Fibroblast of skin of scalp (primary cell): ENCODE results near the gene RTP5. TPM values are rescaled to one million over a fixed set of nuclear protein-coding genes. Genes with fewer than 3 reads are reported as not detected.
"Not testable (repeated sequence)": the region's sequence is repeated elsewhere in the genome, so short reads cannot be mapped to it uniquely, and the experiment has no call there.

ENCODE experiments used
- DNase-seq: peaks from one replicate; pipeline ENCODE4 v3.0.0-alpha.2; 2013
- polyA plus RNA-seq, 2 experiments: library from polyadenylated mRNA; unstranded; fragments of 120-200 nt; gene quantifications; one replicate each; pipeline ENCODE4 v1.2.1, GENCODE V29; 2013; ENCODE audit not compliant: insufficient read length in 2 of 2

Gene RTP5
- polyA plus RNA-seq (2013, experiment 1 of 2; ENCODE audit: insufficient read length): not detected
- not detected for polyA plus RNA-seq (2013, experiment 2 of 2; ENCODE audit: insufficient read length)

- no peak for DNase-seq
These were observed at the start of gene RTP5 for GRCh38 chr2:241869087-241869961. Gene RTP5 (plus strand): TSS chr2:241869729. CDS start chr2:241869757, 28 bp downstream.

- DNase-seq: not testable (repeated sequence)
These were observed 49.4 kb upstream of the RTP5 start for GRCh38 chr2:241819947-241820624.

GRCh38 chr2:241820625-241821384 lies 48.7 kb upstream of the RTP5 start:
- no peak for DNase-seq

- DNase-seq: no peak
These were observed 47.9 kb upstream of the RTP5 start for GRCh38 chr2:241821460-241822263.

- DNase-seq: no peak
These were observed 47.3 kb upstream of the RTP5 start for GRCh38 chr2:241822264-241822623.

- not testable (repeated sequence) for DNase-seq
These were observed 45.7 kb upstream of the RTP5 start for GRCh38 chr2:241823531-241824437.

GRCh38 chr2:241827394-241827793 lies 42.1 kb upstream of the RTP5 start:
- no peak for DNase-seq

- peak; percentile 64 for DNase-seq
These were observed 36.3 kb upstream of the RTP5 start for GRCh38 chr2:241833101-241833663.

GRCh38 chr2:241833756-241834526 lies 35.6 kb upstream of the RTP5 start:
- not testable (repeated sequence) for DNase-seq

- DNase-seq: no peak
These were observed 34.9 kb upstream of the RTP5 start for GRCh38 chr2:241834527-241835210.

GRCh38 chr2:241835611-241836010 lies 33.9 kb upstream of the RTP5 start:
- DNase-seq: no peak

GRCh38 chr2:241836292-241836691 lies 33.2 kb upstream of the RTP5 start:
- DNase-seq: no peak

GRCh38 chr2:241837197-241837965 lies 32.1 kb upstream of the RTP5 start:
- DNase-seq: no peak

GRCh38 chr2:241841181-241842066 lies 28.1 kb upstream of the RTP5 start:
- no peak for DNase-seq

GRCh38 chr2:241842067-241842415 lies 27.5 kb upstream of the RTP5 start:
- no peak for DNase-seq

GRCh38 chr2:241842620-241843211 lies 26.8 kb upstream of the RTP5 start:
- no peak for DNase-seq
